ENCODE data around the gene ZNF391.

Gene ZNF391

GRCh38 chr6:27407153-27407814, 18.7 kb downstream of the ZNF391 start:
- Histone ChIP-seq H3K4me3 (ENCODE audit: low read depth, low read length) (no peak overlapping the region), H3K36me3 (replicated peaks) (no peaks in the 10 kb centered on the region), H3K27ac (no peak overlapping the region), H3K27me3 (replicated peaks) (no peaks in the 10 kb centered on the region)
- TF ChIP-seq CTCF (IDR thresholded peaks at IDR 0.05; ENCODE audit: low read depth, low read length, missing control alignments) = no peak
- in situ Hi-C loops (cut with HindIII; ENCODE audit: low pct_ligation_motif_present, low sequenced_read_pairs) = no loop called here
- no peak for DNase-seq

GRCh38 chr6:27414300-27414699, 25.7 kb downstream of the ZNF391 start:
- H3K4me3 ChIP-seq (ENCODE audit: low read depth, low read length) = no peak overlapping the region
- H3K27ac ChIP-seq = no peak overlapping the region
- in situ Hi-C loops (cut with HindIII; ENCODE audit: low pct_ligation_motif_present, low sequenced_read_pairs) = no loop called here
- no peak for DNase-seq
- H3K27me3 ChIP-seq (replicated peaks) = no peaks in the 10 kb centered on the region
- no peaks in the 10 kb centered on the region for H3K36me3 ChIP-seq (replicated peaks)
- TF ChIP-seq CTCF (IDR thresholded peaks at IDR 0.05; ENCODE audit: low read depth, low read length, missing control alignments) = no peak

- H3K27me3 ChIP-seq (replicated peaks) = no peaks in the 10 kb centered on the region
- H3K4me3 ChIP-seq (ENCODE audit: low read depth, low read length) = no peak overlapping the region
- H3K27ac ChIP-seq = no peak overlapping the region
- H3K36me3 ChIP-seq (replicated peaks) = no peaks in the 10 kb centered on the region
- DNase-seq = no peak
- no peak for TF ChIP-seq CTCF (IDR thresholded peaks at IDR 0.05; ENCODE audit: low read depth, low read length, missing control alignments)
- in situ Hi-C loops (cut with HindIII; ENCODE audit: low pct_ligation_motif_present, low sequenced_read_pairs) = no loop called here
These were observed 26.4 kb downstream of the ZNF391 start for GRCh38 chr6:27414996-27415395.

GRCh38 chr6:27415898-27416297, 27.3 kb downstream of the ZNF391 start:
- Histone ChIP-seq H3K27me3 (replicated peaks) (no peaks in the 10 kb centered on the region), H3K27ac (no peak overlapping the region), H3K4me3 (ENCODE audit: low read depth, low read length) (no peak overlapping the region), H3K36me3 (replicated peaks) (no peaks in the 10 kb centered on the region)
- no peak for TF ChIP-seq CTCF (IDR thresholded peaks at IDR 0.05; ENCODE audit: low read depth, low read length, missing control alignments)
- in situ Hi-C loops (cut with HindIII; ENCODE audit: low pct_ligation_motif_present, low sequenced_read_pairs) = no loop called here
- no peak for DNase-seq

GRCh38 chr6:27419363-27419762, 30.8 kb downstream of the ZNF391 start:
- Histone ChIP-seq H3K27ac (no peak overlapping the region), H3K4me3 (ENCODE audit: low read depth, low read length) (no peak overlapping the region), H3K27me3 (replicated peaks) (no peaks in the 10 kb centered on the region), H3K36me3 (replicated peaks) (no peaks in the 10 kb centered on the region)
- in situ Hi-C loops (cut with HindIII; ENCODE audit: low pct_ligation_motif_present, low sequenced_read_pairs) = no loop called here
- no peak for DNase-seq
- TF ChIP-seq CTCF (IDR thresholded peaks at IDR 0.05; ENCODE audit: low read depth, low read length, missing control alignments) = no peak
